Skeletal muscle tissue (tissue), 4 donors: Measurements from ENCODE around the gene MTHFD1L. TPM values are rescaled to one million over a fixed set of nuclear protein-coding genes. Genes with fewer than 3 reads are reported as not detected.
"Not testable (repeated sequence)": the region's sequence is repeated elsewhere in the genome, so short reads cannot be mapped to it uniquely, and the experiment has no call there.

ENCODE experiments used
- H3K27ac ChIP-seq: one replicate; pipeline ENCODE4 v1.7.0; 2013; ENCODE audit warnings: mild to moderate bottlenecking, low read depth, low read length, inconsistent platforms
- H3K27me3 ChIP-seq, 3 donors: one replicate each; pipeline ENCODE4 v1.7.0; 2013; ENCODE audit warnings: low read length in 3 of 3; ENCODE audit not compliant: control insufficient read depth in 3 of 3, insufficient read depth in 3 of 3
- H3K36me3 ChIP-seq, 3 donors: one replicate each; pipeline ENCODE4 v1.7.0; 2013; ENCODE audit warnings: low read length in 3 of 3; ENCODE audit not compliant: control insufficient read depth in 3 of 3, insufficient read depth in 3 of 3
- H3K4me1 ChIP-seq, 3 donors: one replicate each; pipeline ENCODE4 v1.7.0; 2013; ENCODE audit warnings: low read length in 3 of 3, mild to moderate bottlenecking in 3 of 3; ENCODE audit not compliant: control insufficient read depth in 3 of 3, insufficient read depth in 3 of 3
- H3K4me3 ChIP-seq, 3 donors: one replicate each; pipeline ENCODE4 v1.7.0; 2013; ENCODE audit warnings: low read length in 3 of 3
- H3K9ac ChIP-seq, 3 donors: one replicate each; pipeline ENCODE4 v1.7.0; 2013; ENCODE audit warnings: low read length in 3 of 3, mild to moderate bottlenecking in 3 of 3, moderate library complexity in 2 of 3, low read depth in 1 of 3
- H3K9me3 ChIP-seq, 3 donors: one replicate each; pipeline ENCODE4 v1.7.0; 2013; ENCODE audit warnings: low read length in 3 of 3; ENCODE audit not compliant: control insufficient read depth in 3 of 3
- total RNA-seq: library from RNA; depleted of rRNA; stranded (reverse); fragments of >200 nt; gene quantifications from one replicate; pipeline ENCODE4 v1.2.3, GENCODE V29; 2014
- donor health status: Osteomylitis.

MTHFD1L gene
- total RNA-seq, 1 donor from 2014 or later = 15.1 TPM

- Histone ChIP-seq H3K4me1 (no peaks in the 10 kb centered on the region), H3K4me3 (no peak overlapping the region), H3K9ac (no peak overlapping the region), H3K36me3 (no peaks in the 10 kb centered on the region), H3K27ac (no peak overlapping the region), H3K9me3 (no peaks in the 10 kb centered on the region), H3K27me3 (no peaks in the 10 kb centered on the region)
Observed at GRCh38 chr6:151107897-151108427, 242.5 kb downstream of the MTHFD1L start.

GRCh38 chr6:151108548-151108947 lies 243.0 kb downstream of the MTHFD1L start:
- no peak overlapping the region for H3K27ac ChIP-seq
- H3K27me3 ChIP-seq = peaks cover 0 to 2% (median 0%) of the 10 kb centered on the region in 3 donors
- H3K9me3 ChIP-seq = no peaks in the 10 kb centered on the region
- H3K4me1 ChIP-seq = no peaks in the 10 kb centered on the region
- H3K36me3 ChIP-seq = no peaks in the 10 kb centered on the region
- no peak overlapping the region for H3K4me3 ChIP-seq
- no peak overlapping the region for H3K9ac ChIP-seq

GRCh38 chr6:151109361-151109760 lies 243.9 kb downstream of the MTHFD1L start:
- no peak overlapping the region for H3K27ac ChIP-seq
- no peak overlapping the region for H3K4me3 ChIP-seq
- no peaks in the 10 kb centered on the region for H3K4me1 ChIP-seq
- H3K36me3 ChIP-seq = no peaks in the 10 kb centered on the region
- H3K9ac ChIP-seq = no peak overlapping the region
- peaks cover 0 to 2% (median 0%) of the 10 kb centered on the region in 3 donors for H3K27me3 ChIP-seq
- no peaks in the 10 kb centered on the region for H3K9me3 ChIP-seq

- Histone ChIP-seq H3K27me3 (peaks cover 0 to 2% (median 0%) of the 10 kb centered on the region in 3 donors), H3K27ac (no peak overlapping the region), H3K4me3 (no peak overlapping the region), H3K4me1 (no peaks in the 10 kb centered on the region), H3K9ac (no peak overlapping the region), H3K9me3 (no peaks in the 10 kb centered on the region), H3K36me3 (no peaks in the 10 kb centered on the region)
Observed at GRCh38 chr6:151109869-151110575, 244.5 kb downstream of the MTHFD1L start.

GRCh38 chr6:151110576-151110905 lies 245.0 kb downstream of the MTHFD1L start:
- peaks cover 0 to 2% (median 0%) of the 10 kb centered on the region in 3 donors for H3K27me3 ChIP-seq
- no peak overlapping the region for H3K4me3 ChIP-seq
- no peaks in the 10 kb centered on the region for H3K4me1 ChIP-seq
- no peak overlapping the region for H3K27ac ChIP-seq
- no peaks in the 10 kb centered on the region for H3K9me3 ChIP-seq
- no peak overlapping the region for H3K9ac ChIP-seq
- H3K36me3 ChIP-seq = no peaks in the 10 kb centered on the region

GRCh38 chr6:151111670-151112069 lies 246.2 kb downstream of the MTHFD1L start:
- H3K4me1 ChIP-seq = no peaks in the 10 kb centered on the region
- no peak overlapping the region for H3K4me3 ChIP-seq
- H3K9ac ChIP-seq = no peak overlapping the region
- H3K27me3 ChIP-seq = peaks cover 0 to 2% (median 0%) of the 10 kb centered on the region in 3 donors
- no peak overlapping the region for H3K27ac ChIP-seq
- no peaks in the 10 kb centered on the region for H3K9me3 ChIP-seq
- H3K36me3 ChIP-seq = no peaks in the 10 kb centered on the region

- H3K4me1 ChIP-seq = no peaks in the 10 kb centered on the region
- H3K36me3 ChIP-seq = no peaks in the 10 kb centered on the region
- no peak overlapping the region for H3K4me3 ChIP-seq
- H3K9me3 ChIP-seq = no peaks in the 10 kb centered on the region
- no peak overlapping the region for H3K9ac ChIP-seq
- peaks cover 0 to 2% (median 0%) of the 10 kb centered on the region in 3 donors for H3K27me3 ChIP-seq
- H3K27ac ChIP-seq = no peak overlapping the region
Observed at GRCh38 chr6:151112130-151112529, 246.6 kb downstream of the MTHFD1L start.

- H3K4me3 ChIP-seq, H3K9ac ChIP-seq, H3K27me3 ChIP-seq, H3K27ac ChIP-seq, H3K4me1 ChIP-seq, H3K9me3 ChIP-seq, H3K36me3 ChIP-seq: not testable (repeated sequence)
Observed at GRCh38 chr6:151112884-151113283, 247.4 kb downstream of the MTHFD1L start.

GRCh38 chr6:151113641-151114040 lies 248.1 kb downstream of the MTHFD1L start:
- H3K27ac ChIP-seq = no peak overlapping the region
- H3K9ac ChIP-seq = no peak overlapping the region
- no peaks in the 10 kb centered on the region for H3K4me1 ChIP-seq
- H3K9me3 ChIP-seq = no peaks in the 10 kb centered on the region
- H3K36me3 ChIP-seq = no peaks in the 10 kb centered on the region
- H3K27me3 ChIP-seq = peaks cover 0 to 2% (median 0%) of the 10 kb centered on the region in 3 donors
- H3K4me3 ChIP-seq = no peak overlapping the region

GRCh38 chr6:151118461-151119123 lies 253.1 kb downstream of the MTHFD1L start:
- Histone ChIP-seq H3K4me1 (no peaks in the 10 kb centered on the region), H3K27ac (no peak overlapping the region), H3K9me3 (no peaks in the 10 kb centered on the region), H3K4me3 (no peak overlapping the region), H3K9ac (no peak overlapping the region), H3K36me3 (no peaks in the 10 kb centered on the region), H3K27me3 (peaks cover 0 to under 1% (median 0%) of the 10 kb centered on the region in 3 donors)
